HepG2 (cell line): ENCODE results near the gene PCAT6. TPM values are rescaled to one million over a fixed set of nuclear protein-coding genes. Genes with fewer than 3 reads are reported as not detected.
A peak's percentile ranks its signal among the peaks of the same experiment; 100 is the strongest.

Experiments used
- ASH2L ChIP-seq: fragments of 300-600, 200-600 bp; sonication (generic); IDR thresholded peaks from 2 replicates; pipeline ENCODE4 v1.7.0; 2017; ENCODE audit warnings: low read depth, mild to moderate bottlenecking, moderate library complexity, mixed read lengths, low read length; ENCODE audit not compliant: insufficient read length
- BORCS8-MEF2B ChIP-seq: sonication (generic); formaldehyde crosslinking; IDR thresholded peaks from 2 replicates; pipeline ENCODE4 v1.8.0; 2022; ENCODE audit warnings: mild to moderate bottlenecking, missing genetic modification reagents
- GTF2F1 ChIP-seq: fragments of 150-350 bp; IDR thresholded peaks from 2 replicates; pipeline ENCODE4 v1.6.1; 2014; ENCODE audit warnings: low read length
- NPAS2 ChIP-seq: sonication (generic); formaldehyde crosslinking; IDR thresholded peaks from 2 replicates; pipeline ENCODE4 v1.8.0; 2022; ENCODE audit warnings: mild to moderate bottlenecking, missing genetic modification reagents, borderline replicate concordance
- PRPF4 ChIP-seq: fragments of 200-400 bp; formaldehyde crosslinking; IDR thresholded peaks from 2 replicates; pipeline ENCODE4 v1.6.1; 2016; ENCODE audit warnings: low read length, low read depth; ENCODE audit not compliant: poor library complexity, severe bottlenecking
- SMC3 ChIP-seq: IDR thresholded peaks from 2 replicates; pipeline ENCODE4 v1.6.1; 2011; ENCODE audit warnings: low read length, improper control_type of control experiment
- ZMAT3 ChIP-seq: sonication (generic); formaldehyde crosslinking; conservative IDR thresholded peaks from 2 replicates; pipeline ENCODE4 v1.7.0; 2021; ENCODE audit warnings: missing genetic modification reagents
- ZNF12 ChIP-seq: sonication (generic); formaldehyde crosslinking; IDR thresholded peaks from 2 replicates; pipeline ENCODE4 v1.5.0; 2020; ENCODE audit warnings: missing genetic modification reagents
- ZNF335 ChIP-seq: sonication (generic); formaldehyde crosslinking; IDR thresholded peaks from 2 replicates; pipeline ENCODE4 v1.4.0; 2020; ENCODE audit warnings: missing genetic modification reagents
- ZNF350 ChIP-seq: sonication (generic); formaldehyde crosslinking; IDR thresholded peaks from 2 replicates; pipeline ENCODE4 v1.4.0; 2020; ENCODE audit warnings: mild to moderate bottlenecking, low read depth, missing genetic modification reagents, borderline replicate concordance
- ZNF749 ChIP-seq: sonication (generic); formaldehyde crosslinking; IDR thresholded peaks from 2 replicates; pipeline ENCODE4 v1.8.0; 2022; ENCODE audit warnings: mild to moderate bottlenecking, missing genetic modification reagents, moderate library complexity, borderline replicate concordance
- ZSCAN30 ChIP-seq: sonication (generic); formaldehyde crosslinking; IDR thresholded peaks from 2 replicates; pipeline ENCODE4 v1.5.0; 2020; ENCODE audit warnings: mild to moderate bottlenecking, missing genetic modification reagents
- polyA plus RNA-seq, 8 experiments: library from polyadenylated mRNA; depleted of rRNA in 3 of 8; stranded (reverse) in 7 of 8; unstranded in 1 of 8; fragments of >200 nt; fragmentation: Illumina TruSeq in 4 of 8; extraction: Trizol in 4 of 8; gene quantifications; 2 replicates each; pipeline versions ENCODE4 v1.2.1 to v1.2.3, GENCODE V29; 2011 to 2016; ENCODE audit warnings: low read depth in 4 of 8, missing spikeins in 1 of 8, mixed read lengths in 1 of 8; ENCODE audit not compliant: insufficient read depth in 1 of 8
- total RNA-seq, 5 experiments: library from RNA; depleted of rRNA; stranded (reverse); fragments of >200 nt; fragmentation: Illumina TruSeq; extraction: Trizol; gene quantifications; 2 replicates each; pipeline ENCODE4 v1.2.3, GENCODE V29; 2016; ENCODE audit warnings: low read depth in 1 of 5
- TF ChIP-seq, protein P1 (sequence below): IDR thresholded peaks from 2 replicates; pipeline ENCODE4 v1.6.1; 2016; ENCODE audit warnings: missing genetic modification reagents, missing compliant biosample characterization
- TF ChIP-seq, protein P2 (sequence below): IDR thresholded peaks from 2 replicates; pipeline ENCODE4 v1.6.1; 2012; ENCODE audit warnings: low read length, improper control_type of control experiment
- TF ChIP-seq, protein P3 (sequence below): sonication (generic); formaldehyde crosslinking; IDR thresholded peaks from 2 replicates; pipeline ENCODE4 v1.4.0; 2020; ENCODE audit warnings: missing genetic modification reagents, low read depth, mild to moderate bottlenecking, borderline replicate concordance
- TF ChIP-seq, protein P4 (sequence below): IDR thresholded peaks from 2 replicates; pipeline ENCODE4 v1.6.1; 2016; ENCODE audit warnings: missing compliant biosample characterization, missing genetic modification reagents, borderline replicate concordance
- TF ChIP-seq, protein P5 (sequence below): sonication (generic); formaldehyde crosslinking; IDR thresholded peaks from 2 replicates; pipeline ENCODE4 v1.4.0; 2020; ENCODE audit warnings: missing genetic modification reagents, borderline replicate concordance
- TF ChIP-seq, protein P6 (sequence below): sonication (generic); formaldehyde crosslinking; IDR thresholded peaks from 2 replicates; pipeline ENCODE4 v1.5.1; 2020; ENCODE audit warnings: missing genetic modification reagents, mild to moderate bottlenecking, borderline replicate concordance

PCAT6 gene
- total and polyA plus RNA-seq, 2 of the 13 experiments (the other 11 are each of a cell fraction or from before 2014, with no cell fraction given), result 0.60 to 4.4 TPM

DNA sequence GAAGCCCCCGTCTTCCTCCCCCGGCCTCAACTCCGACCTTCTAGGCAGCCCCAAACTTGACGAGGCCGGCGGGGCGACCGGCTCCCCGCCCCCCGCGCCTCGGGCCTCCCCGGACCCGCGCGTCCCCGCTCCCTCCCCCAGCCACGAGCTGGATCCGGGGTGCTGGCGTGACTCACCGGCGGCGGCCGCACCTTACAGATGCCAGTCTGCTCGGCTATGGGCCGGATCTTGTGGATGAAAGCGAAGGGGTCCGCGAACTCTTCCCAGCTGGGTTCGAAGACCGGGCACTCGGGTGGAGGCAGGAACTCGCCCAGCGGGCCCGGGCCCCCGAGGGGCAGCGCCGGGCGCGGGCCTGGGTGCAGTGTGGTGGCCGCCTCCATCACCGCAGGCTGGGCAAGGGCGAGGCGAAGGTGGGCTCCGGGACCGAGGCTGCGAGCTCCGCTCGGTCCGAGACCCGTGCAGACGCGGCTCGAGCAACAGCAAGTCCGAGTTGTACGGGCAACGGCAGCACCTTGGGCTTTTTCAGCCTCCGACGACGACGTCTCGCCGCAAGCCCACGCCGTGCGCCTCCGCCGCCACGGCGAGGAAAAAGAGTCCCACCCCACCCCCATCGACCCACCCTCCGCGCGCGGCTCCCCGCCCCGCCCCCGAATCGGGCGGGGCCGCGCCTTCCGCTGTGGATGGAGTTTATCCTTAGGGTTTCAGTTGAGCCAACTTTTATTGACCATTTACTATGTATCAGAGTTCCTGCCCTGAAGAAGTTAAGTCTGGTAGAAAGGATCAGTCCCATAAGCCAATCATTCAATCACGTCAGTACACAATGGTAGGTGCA lies 2.6 kb upstream of the PCAT6 start, which contains the start of gene KDM5B (continued):
- TF ChIP-seq ZNF335 (CRISPR knock-in tag) (peak; percentile 66; the same call in 1 of the 2 replicates), PRPF4 (no peak), ZMAT3 (CRISPR knock-in tag) (no peak), ZNF350 (CRISPR knock-in tag) (no peak), ZNF749 (CRISPR knock-in tag) (no peak), NPAS2 (CRISPR knock-in tag) (no peak), BORCS8-MEF2B (CRISPR knock-in tag) (peak; percentile 76; the same call in 1 of the 2 replicates), ZSCAN30 (CRISPR knock-in tag) (no peak), ZNF12 (CRISPR knock-in tag) (no peak), GTF2F1 (no peak), ASH2L (peak; percentile 43), SMC3 (no peak)
- TF ChIP-seq, protein P1, sequence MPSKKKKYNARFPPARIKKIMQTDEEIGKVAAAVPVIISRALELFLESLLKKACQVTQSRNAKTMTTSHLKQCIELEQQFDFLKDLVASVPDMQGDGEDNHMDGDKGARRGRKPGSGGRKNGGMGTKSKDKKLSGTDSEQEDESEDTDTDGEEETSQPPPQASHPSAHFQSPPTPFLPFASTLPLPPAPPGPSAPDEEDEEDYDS (CRISPR knock-in tag), result peak; percentile 94
- TF ChIP-seq, protein P2, sequence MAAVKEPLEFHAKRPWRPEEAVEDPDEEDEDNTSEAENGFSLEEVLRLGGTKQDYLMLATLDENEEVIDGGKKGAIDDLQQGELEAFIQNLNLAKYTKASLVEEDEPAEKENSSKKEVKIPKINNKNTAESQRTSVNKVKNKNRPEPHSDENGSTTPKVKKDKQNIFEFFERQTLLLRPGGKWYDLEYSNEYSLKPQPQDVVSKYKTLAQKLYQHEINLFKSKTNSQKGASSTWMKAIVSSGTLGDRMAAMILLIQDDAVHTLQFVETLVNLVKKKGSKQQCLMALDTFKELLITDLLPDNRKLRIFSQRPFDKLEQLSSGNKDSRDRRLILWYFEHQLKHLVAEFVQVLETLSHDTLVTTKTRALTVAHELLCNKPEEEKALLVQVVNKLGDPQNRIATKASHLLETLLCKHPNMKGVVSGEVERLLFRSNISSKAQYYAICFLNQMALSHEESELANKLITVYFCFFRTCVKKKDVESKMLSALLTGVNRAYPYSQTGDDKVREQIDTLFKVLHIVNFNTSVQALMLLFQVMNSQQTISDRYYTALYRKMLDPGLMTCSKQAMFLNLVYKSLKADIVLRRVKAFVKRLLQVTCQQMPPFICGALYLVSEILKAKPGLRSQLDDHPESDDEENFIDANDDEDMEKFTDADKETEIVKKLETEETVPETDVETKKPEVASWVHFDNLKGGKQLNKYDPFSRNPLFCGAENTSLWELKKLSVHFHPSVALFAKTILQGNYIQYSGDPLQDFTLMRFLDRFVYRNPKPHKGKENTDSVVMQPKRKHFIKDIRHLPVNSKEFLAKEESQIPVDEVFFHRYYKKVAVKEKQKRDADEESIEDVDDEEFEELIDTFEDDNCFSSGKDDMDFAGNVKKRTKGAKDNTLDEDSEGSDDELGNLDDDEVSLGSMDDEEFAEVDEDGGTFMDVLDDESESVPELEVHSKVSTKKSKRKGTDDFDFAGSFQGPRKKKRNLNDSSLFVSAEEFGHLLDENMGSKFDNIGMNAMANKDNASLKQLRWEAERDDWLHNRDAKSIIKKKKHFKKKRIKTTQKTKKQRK, result no peak
- TF ChIP-seq, protein P3, sequence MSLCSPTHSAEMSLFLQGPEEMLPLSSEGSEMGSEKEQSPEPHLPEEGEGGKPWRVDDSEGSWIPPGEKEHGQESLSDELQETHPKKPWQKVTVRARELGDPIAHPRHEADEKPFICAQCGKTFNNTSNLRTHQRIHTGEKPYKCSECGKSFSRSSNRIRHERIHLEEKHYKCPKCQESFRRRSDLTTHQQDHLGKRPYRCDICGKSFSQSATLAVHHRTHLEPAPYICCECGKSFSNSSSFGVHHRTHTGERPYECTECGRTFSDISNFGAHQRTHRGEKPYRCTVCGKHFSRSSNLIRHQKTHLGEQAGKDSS, result no peak; the same call in 1 of the 2 replicates
- TF ChIP-seq, protein P4, sequence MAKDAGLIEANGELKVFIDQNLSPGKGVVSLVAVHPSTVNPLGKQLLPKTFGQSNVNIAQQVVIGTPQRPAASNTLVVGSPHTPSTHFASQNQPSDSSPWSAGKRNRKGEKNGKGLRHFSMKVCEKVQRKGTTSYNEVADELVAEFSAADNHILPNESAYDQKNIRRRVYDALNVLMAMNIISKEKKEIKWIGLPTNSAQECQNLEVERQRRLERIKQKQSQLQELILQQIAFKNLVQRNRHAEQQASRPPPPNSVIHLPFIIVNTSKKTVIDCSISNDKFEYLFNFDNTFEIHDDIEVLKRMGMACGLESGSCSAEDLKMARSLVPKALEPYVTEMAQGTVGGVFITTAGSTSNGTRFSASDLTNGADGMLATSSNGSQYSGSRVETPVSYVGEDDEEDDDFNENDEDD (CRISPR knock-in tag), result peak; percentile 70; the same call in 1 of the 2 replicates
- TF ChIP-seq, protein P5, sequence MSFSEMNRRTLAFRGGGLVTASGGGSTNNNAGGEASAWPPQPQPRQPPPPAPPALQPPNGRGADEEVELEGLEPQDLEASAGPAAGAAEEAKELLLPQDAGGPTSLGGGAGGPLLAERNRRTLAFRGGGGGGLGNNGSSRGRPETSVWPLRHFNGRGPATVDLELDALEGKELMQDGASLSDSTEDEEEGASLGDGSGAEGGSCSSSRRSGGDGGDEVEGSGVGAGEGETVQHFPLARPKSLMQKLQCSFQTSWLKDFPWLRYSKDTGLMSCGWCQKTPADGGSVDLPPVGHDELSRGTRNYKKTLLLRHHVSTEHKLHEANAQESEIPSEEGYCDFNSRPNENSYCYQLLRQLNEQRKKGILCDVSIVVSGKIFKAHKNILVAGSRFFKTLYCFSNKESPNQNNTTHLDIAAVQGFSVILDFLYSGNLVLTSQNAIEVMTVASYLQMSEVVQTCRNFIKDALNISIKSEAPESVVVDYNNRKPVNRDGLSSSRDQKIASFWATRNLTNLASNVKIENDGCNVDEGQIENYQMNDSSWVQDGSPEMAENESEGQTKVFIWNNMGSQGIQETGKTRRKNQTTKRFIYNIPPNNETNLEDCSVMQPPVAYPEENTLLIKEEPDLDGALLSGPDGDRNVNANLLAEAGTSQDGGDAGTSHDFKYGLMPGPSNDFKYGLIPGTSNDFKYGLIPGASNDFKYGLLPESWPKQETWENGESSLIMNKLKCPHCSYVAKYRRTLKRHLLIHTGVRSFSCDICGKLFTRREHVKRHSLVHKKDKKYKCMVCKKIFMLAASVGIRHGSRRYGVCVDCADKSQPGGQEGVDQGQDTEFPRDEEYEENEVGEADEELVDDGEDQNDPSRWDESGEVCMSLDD (CRISPR knock-in tag), result no peak; the same call in 1 of the 2 replicates
- TF ChIP-seq, protein P6, sequence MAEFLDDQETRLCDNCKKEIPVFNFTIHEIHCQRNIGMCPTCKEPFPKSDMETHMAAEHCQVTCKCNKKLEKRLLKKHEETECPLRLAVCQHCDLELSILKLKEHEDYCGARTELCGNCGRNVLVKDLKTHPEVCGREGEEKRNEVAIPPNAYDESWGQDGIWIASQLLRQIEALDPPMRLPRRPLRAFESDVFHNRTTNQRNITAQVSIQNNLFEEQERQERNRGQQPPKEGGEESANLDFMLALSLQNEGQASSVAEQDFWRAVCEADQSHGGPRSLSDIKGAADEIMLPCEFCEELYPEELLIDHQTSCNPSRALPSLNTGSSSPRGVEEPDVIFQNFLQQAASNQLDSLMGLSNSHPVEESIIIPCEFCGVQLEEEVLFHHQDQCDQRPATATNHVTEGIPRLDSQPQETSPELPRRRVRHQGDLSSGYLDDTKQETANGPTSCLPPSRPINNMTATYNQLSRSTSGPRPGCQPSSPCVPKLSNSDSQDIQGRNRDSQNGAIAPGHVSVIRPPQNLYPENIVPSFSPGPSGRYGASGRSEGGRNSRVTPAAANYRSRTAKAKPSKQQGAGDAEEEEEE (CRISPR knock-in tag), result no peak
